Hepatocyte (in vitro differentiated cells): ENCODE results near the gene LIN7C.

Source experiments
- CTCF ChIP-seq: fragments of 200-600 bp; sonication (generic); IDR thresholded peaks from 2 replicates; pipeline ENCODE4 v1.5.1; 2016; ENCODE audit warnings: antibody characterized with exemption, mild to moderate bottlenecking; ENCODE audit not compliant: poor library complexity
- EZH2 ChIP-seq: fragments of 200-600 bp; sonication (generic); IDR thresholded peaks from 2 replicates; pipeline ENCODE4 v1.6.1; 2016; ENCODE audit warnings: antibody characterized with exemption, mild to moderate bottlenecking, borderline replicate concordance
- EZH2phosphoT487 ChIP-seq: fragments of 200-600 bp; sonication (generic); IDR thresholded peaks from one replicate; pipeline ENCODE4 v1.6.1; 2018; ENCODE audit warnings: antibody characterized with exemption, mild to moderate bottlenecking, low read depth, moderate library complexity; ENCODE audit not compliant: unreplicated experiment, severe bottlenecking

- TF ChIP-seq CTCF (no peak), EZH2 (no peak), EZH2phosphoT487 (no peak)
These were observed 24.6 kb downstream of the LIN7C start for GRCh38 chr11:27481992-27482391.
